HG03432 (cell line): ENCODE data around the gene CYB561A3.

ENCODE experiments used
- ATAC-seq: cut with Tn5 transposase; IDR thresholded peaks from one replicate; pipeline ENCODE4 v1.9.1; 2021; ENCODE audit warnings: mild to moderate bottlenecking, moderate library complexity; ENCODE audit not compliant: unreplicated experiment

Gene CYB561A3

DNA sequence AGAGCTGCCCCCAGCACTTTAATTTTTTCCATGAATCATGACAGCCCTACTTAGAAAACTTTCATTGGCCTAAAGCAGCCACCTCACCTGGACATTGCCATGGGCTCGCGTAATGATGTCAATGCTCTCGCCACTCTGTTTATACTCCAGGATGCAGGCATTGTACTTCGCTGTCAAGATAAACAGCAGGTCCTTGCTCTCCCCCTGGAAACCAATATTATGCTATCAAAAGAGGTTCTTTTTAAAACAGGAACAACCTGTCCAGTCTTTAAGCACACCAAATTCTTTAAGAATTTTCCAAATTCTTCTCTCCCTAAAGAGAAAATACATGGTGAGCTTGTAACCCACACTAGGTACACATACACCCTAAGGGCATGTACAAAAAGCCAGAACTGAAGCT, 31.8 kb downstream of the CYB561A3 start:
- no peak for ATAC-seq

DNA sequence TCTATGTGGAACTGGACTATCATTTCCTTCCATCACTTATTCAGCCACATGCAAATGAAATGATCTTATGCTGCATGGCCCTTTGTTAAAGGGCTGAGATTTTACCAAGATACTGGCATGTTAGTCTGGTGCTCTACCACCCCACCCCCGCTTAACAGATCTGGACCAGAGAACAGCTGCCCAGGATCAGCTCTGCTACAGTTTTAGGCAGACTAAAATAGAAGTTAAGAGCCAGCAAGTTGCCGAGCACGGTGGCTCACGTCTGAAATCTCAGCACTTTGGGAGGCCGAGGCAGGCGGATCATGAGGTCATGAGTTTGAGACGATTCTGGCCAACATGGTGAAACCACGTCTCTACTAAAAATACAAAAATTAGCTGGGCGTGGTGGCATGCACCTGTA, 33.3 kb downstream of the CYB561A3 start:
- ATAC-seq, result no peak

DNA sequence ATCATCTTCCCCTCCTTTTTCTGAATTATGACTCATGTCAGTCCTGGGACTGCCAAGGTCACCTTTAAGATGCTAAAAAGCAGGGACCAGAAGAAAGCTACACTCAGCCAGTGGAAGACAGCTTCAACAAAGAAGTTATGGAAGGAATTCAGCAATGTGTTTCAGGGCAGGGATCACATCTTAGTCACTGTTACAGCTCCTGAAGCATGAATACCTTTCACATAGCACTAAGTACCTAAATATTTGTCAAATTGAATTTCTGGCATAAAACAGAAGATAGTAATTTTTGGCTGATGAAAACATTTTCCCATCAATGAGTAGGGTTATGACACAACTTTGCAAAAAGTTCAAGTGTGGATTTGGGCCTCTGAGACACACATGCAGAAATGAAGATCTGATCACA, 34.0 kb downstream of the CYB561A3 start:
- ATAC-seq, result no peak

DNA sequence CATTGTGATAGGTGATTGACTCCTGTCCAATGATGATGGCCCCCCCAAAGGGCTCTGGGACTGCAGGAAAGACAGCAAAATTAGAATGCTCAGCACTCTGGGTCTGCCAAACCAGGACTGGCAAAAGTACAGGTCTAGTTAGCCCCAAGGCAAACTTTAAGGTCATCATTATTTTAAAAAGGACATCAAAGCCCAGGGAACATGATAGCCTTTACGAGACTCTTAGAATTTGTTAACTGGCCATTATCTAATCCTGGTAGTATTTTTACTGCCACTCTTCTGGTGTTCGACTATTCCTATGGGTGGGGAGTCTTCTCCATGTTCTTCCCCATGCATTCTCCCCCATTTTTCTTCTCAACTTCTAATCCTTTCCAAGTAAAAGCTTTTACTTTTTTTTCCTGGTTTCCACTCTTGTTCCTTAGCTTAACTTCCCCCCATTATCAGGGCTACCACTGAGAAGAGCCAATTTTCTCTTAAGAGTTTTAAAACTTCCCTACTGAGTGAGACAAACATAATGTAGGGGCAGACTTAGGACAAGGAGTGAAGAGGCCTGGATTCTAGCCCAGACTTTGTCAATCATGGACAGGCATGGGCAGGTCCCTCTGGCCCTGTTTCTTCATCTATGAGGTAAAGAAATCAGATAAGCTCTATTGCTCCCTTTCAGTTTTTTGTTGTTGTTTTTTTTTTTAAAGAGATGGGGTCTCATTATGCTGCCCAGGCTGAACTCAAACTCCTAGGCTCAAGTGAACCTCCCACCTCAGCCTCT, 35.9 kb downstream of the CYB561A3 start:
- ATAC-seq, result no peak

DNA sequence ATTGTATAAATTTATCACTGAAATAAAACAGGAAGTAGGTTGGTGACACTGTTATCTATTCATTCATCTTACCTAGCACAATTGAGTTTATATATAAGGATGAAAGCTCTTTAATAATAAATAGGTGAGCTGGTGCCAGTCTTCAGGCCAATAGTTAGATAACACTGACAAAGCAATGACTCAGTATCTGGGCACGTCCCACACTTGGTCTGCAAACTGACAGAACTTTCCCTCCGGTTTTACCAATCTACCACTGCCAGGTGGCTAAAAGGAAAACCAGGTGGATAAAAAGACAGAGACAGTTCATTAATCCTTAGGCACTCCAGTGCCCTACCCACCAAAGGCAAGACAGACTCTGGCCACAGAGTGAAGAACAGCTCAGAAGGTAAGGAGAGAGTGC, 46.4 kb downstream of the CYB561A3 start:
- no peak for ATAC-seq

DNA sequence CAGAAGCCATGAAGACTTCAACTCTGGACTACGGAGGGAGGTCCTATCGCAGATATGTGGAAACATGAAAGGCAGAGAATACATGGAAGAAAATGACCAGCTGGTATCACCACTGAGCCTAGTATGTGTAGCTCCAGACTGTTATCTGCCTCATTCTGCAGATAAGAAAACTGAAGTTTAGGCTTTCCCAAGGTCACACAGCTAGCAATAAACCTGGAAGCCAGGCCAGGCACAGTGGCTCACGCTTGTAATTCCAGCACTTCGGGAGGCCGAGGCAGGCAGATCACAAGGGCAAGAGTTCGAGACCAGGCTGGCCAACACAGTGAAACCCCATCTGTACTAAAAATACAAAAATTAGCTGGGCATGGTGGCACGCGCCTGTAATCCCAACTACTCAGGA, 50.9 kb downstream of the CYB561A3 start:
- no peak for ATAC-seq

DNA sequence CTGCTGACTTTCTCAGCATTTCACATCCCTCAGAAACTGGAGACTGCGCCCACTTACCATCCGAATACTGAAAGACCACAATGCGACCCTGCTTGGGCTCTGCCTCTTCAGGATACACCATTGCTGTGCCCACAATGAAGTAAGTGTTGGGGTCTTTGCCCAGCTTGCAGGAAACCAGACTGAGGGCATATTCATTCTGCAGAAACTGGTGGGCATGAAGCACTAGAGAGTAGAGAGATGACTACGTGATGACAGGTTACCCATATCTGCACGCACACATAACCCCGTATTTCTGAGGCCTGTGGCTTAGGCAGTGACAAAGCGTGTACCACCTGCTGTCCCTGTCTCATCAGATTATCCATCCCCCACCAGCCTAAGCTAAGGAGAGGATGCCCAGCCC, 51.9 kb downstream of the CYB561A3 start:
- ATAC-seq, result no peak

DNA sequence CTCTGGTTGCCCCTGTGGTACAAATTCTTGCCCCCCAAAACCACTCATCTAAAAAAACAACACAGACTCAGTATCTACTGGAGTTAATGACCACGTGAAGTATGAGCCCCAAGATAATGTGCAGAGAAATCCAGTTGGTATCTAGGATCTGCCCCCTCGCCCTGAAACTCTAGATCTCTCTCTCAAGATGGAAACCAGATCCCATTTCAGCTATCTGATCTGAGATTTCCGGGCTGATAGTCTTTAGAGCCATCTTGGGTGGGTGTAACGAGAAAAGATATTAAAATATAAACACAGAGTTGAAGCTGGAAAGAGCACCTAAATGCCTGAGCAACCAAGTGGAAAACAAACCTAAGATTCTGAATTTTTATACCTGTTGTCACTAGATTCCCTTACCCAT, 52.5 kb downstream of the CYB561A3 start:
- ATAC-seq, result no peak

DNA sequence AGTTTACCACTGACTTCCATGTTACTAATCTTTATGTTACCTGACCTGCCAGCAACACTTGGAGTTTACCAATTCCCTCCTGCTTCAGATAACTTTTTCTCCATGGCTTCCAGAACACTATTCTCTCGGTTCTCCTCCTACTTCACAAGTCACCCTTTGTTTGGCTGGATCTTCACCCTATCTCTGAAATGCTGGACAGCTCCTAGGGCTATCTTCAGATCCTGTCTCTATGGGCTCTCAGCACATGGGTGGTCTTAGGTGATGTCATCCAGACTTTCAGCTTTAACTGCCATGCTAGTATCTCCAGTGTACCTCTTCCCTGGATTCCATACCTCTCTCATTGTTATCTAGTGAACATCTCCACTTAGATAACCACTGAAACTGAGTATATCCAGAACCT, 54.3 kb downstream of the CYB561A3 start:
- no peak for ATAC-seq

DNA sequence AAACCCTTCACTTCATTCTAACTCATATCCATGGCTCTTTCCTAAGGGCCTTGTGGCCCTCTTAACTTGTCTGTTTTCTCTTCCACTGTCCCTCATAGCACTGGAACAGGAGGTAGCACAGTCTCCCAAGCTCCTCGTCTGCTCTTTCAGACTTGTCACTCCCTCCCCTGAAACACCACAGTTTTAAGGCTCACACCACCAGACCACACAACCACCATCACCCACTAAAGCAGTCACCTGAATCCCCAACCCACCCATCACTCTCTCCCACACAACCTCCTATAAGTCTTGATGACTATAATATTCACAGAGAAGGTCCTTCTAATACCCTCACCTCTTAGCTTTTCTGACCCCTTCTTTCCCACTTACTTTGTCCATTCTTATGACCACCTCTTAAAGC, 55.5 kb downstream of the CYB561A3 start:
- ATAC-seq, result no peak

DNA sequence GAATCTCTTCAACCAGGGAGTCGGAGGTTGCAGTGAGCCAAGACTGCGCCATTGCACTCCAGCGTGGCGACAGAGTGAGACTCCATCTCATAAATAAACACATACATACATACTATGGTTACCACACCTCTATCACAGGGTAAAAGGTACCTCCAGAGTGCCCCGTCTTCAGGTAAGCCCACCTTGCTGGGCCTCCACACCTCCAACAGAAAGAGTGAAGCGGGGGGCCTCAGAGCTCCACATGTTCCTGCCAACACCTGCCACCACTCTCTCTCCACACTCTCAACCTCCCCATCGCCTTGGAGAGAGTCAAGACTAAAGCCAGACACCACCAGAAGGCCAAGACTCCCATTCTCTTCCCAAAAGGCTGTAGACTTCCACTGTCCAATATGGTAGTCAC, 56.3 kb downstream of the CYB561A3 start:
- no peak for ATAC-seq

DNA sequence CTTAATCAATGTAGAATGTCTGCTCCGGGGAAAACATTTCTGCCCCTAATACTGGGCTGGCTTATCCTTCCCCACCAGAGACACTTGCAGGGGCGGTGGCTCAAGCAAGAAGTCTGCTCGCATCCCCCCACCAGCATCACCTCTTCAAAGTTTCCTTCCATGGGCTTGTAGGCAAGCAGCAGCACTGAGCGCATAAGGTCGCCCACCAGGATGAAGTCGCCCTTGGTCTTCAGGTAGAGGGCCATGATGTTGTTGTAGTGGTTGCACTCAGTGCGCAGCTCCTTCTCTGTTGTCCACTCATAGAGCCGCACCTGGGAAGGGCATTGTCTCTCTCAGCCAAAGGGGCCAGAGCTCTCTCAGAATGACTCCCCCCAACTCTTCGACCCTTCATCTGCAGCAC, 58.0 kb downstream of the CYB561A3 start:
- ATAC-seq, result no peak

DNA sequence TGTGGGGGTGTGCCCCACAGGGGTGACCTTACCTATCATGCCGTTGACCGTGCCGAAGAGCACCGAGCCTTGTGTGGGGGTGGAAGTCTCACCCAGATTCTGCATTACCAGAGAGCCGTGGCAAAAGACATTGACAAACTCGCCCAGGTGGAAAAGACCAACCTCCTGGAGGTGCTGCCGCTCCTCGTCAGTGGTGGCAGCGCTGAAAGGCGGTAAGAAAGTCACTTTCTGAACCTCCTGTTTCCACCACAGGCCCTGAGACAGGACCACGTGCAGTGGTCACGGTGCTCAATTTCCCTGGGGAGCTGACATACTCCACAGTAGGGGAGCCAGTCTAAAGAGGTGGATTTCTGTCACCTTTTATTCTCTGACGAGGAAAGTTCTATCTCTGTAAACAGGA, 59.1 kb downstream of the CYB561A3 start:
- no peak for ATAC-seq
